Bronchial epithelial cell (primary cell): ENCODE measurements around the gene ADGRB2. TPM values are rescaled to one million over a fixed set of nuclear protein-coding genes. Genes with fewer than 3 reads are reported as not detected.
A peak's percentile ranks its signal among the peaks of the same experiment; 100 is the strongest.

Experiments used
- DNase-seq: peaks from one replicate; pipeline ENCODE4 v3.0.0-alpha.2; 2010; ENCODE audit warnings: low read depth
- FAIRE-seq: peaks from 2 replicates; lab custom pipeline; 2011; peaks lifted over from hg19 to GRCh38; lab: Jason Lieb, UNC
- H3K27me3 ChIP-seq: 2 replicates; pipeline ENCODE4 v1.5.1; 2011; ENCODE audit warnings: low read length; ENCODE audit not compliant: control insufficient read depth, insufficient read depth
- H3K36me3 ChIP-seq: 2 replicates; pipeline ENCODE4 v1.5.1; 2011; ENCODE audit warnings: low read length; ENCODE audit not compliant: control insufficient read depth, insufficient read depth
- H3K4me3 ChIP-seq: 2 replicates; pipeline ENCODE4 v1.5.1; 2011; ENCODE audit warnings: mild to moderate bottlenecking, low read depth, low read length, control low read depth
- CTCF ChIP-seq: IDR thresholded peaks from 2 replicates; pipeline ENCODE4 v1.5.1; 2011; ENCODE audit warnings: mild to moderate bottlenecking, moderate library complexity, low read length, control low read depth, inconsistent platforms; ENCODE audit not compliant: insufficient read depth, severe bottlenecking
- total RNA-seq: library from RNA; depleted of rRNA; stranded (reverse); fragments of >200 nt; gene quantifications from 2 replicates; pipeline ENCODE4 v1.2.1, GENCODE V29; 2014

The ADGRB2 gene
- total RNA-seq, 1 donor from 2014 or later: 0.53 TPM

- TF ChIP-seq CTCF: no peak
- no peak for DNase-seq
- no peak for FAIRE-seq
- H3K27me3 ChIP-seq: no peaks in the 10 kb centered on the region
- no peaks in the 10 kb centered on the region for H3K36me3 ChIP-seq
- no peak overlapping the region for H3K4me3 ChIP-seq
Measured at GRCh38 chr1:31800674-31800967, 36.5 kb upstream of the ADGRB2 start.

- TF ChIP-seq CTCF: no peak
- H3K36me3 ChIP-seq: no peaks in the 10 kb centered on the region
- DNase-seq (no peak), FAIRE-seq (no peak)
- no peaks in the 10 kb centered on the region for H3K27me3 ChIP-seq
- no peak overlapping the region for H3K4me3 ChIP-seq
Measured at GRCh38 chr1:31799895-31800673, 35.9 kb upstream of the ADGRB2 start.

- H3K27me3 ChIP-seq: no peaks in the 10 kb centered on the region
- TF ChIP-seq CTCF: no peak
- no peak overlapping the region for H3K4me3 ChIP-seq
- FAIRE-seq (no peak), DNase-seq (no peak)
- H3K36me3 ChIP-seq: no peaks in the 10 kb centered on the region
Measured at GRCh38 chr1:31799196-31799894, 35.2 kb upstream of the ADGRB2 start.

- Histone ChIP-seq H3K27me3 (no peaks in the 10 kb centered on the region), H3K36me3 (no peaks in the 10 kb centered on the region), H3K4me3 (peak overlapping the region; percentile 20)
- no peak for TF ChIP-seq CTCF
- FAIRE-seq: no peak
- DNase-seq: peak; percentile 92
Measured at GRCh38 chr1:31798433-31799195, 34.5 kb upstream of the ADGRB2 start.

GRCh38 chr1:31798086-31798432 is 33.9 kb upstream of the ADGRB2 start:
- DNase-seq: no peak

More at GRCh38 chr1:31798086-31798432, 33.9 kb upstream of the ADGRB2 start:
- no peak for FAIRE-seq
- Histone ChIP-seq H3K27me3 (no peaks in the 10 kb centered on the region), H3K4me3 (peak overlapping the region; percentile 20), H3K36me3 (no peaks in the 10 kb centered on the region)
- no peak for TF ChIP-seq CTCF
